Endodermal cell (in vitro differentiated cells): ENCODE measurements around the gene SLC25A19. TPM values are rescaled to one million over a fixed set of nuclear protein-coding genes. Genes with fewer than 3 reads are reported as not detected.
"Not testable (repeated sequence)": the region's sequence is repeated elsewhere in the genome, so short reads cannot be mapped to it uniquely, and the experiment has no call there.

Experiments
- DNase-seq: peaks from one replicate; pipeline ENCODE4 v3.0.0-alpha.2; 2017
- H3K27ac ChIP-seq: 2 replicates; pipeline ENCODE4 v1.5.1; 2013; ENCODE audit warnings: mild to moderate bottlenecking, low read depth, low read length, moderate library complexity
- H3K27me3 ChIP-seq: 2 replicates; pipeline ENCODE4 v1.6.1; 2013; ENCODE audit warnings: mild to moderate bottlenecking, low read length, moderate library complexity; ENCODE audit not compliant: insufficient read depth, control insufficient read depth, poor library complexity, severe bottlenecking
- H3K36me3 ChIP-seq: 2 replicates; pipeline ENCODE4 v1.7.0; 2013; ENCODE audit warnings: mild to moderate bottlenecking, low read length, moderate library complexity; ENCODE audit not compliant: control insufficient read depth, insufficient read depth
- H3K4me1 ChIP-seq: one replicate; pipeline ENCODE4 v1.7.0; 2013; ENCODE audit warnings: low read length; ENCODE audit not compliant: control insufficient read depth, insufficient read depth
- H3K4me3 ChIP-seq: 2 replicates; pipeline ENCODE4 v1.5.1; 2013; ENCODE audit warnings: mild to moderate bottlenecking, low read length, moderate library complexity
- H3K9ac ChIP-seq: 2 replicates; pipeline ENCODE4 v1.6.1; 2013; ENCODE audit warnings: mild to moderate bottlenecking, low read length, moderate library complexity; ENCODE audit not compliant: poor library complexity, severe bottlenecking; ENCODE audit errors: extremely low read depth
- H3K9me3 ChIP-seq: 2 replicates; pipeline ENCODE4 v1.6.1; 2013; ENCODE audit warnings: mild to moderate bottlenecking, low read length, moderate library complexity; ENCODE audit not compliant: control insufficient read depth
- H3K27ac Mint-ChIP-seq: 2 replicates; pipeline ENCODE4 v1.8.0; 2020; ENCODE audit warnings: mixed read lengths
- H3K27me3 Mint-ChIP-seq: 2 replicates; pipeline ENCODE4 v1.8.0; 2021; ENCODE audit warnings: mild to moderate bottlenecking, mixed read lengths; ENCODE audit not compliant: insufficient read depth
- H3K36me3 Mint-ChIP-seq: 2 replicates; pipeline ENCODE4 v1.8.0; 2020; ENCODE audit warnings: low read depth, mixed read lengths
- H3K4me1 Mint-ChIP-seq: 2 replicates; pipeline ENCODE4 v1.8.0; 2020; ENCODE audit warnings: mixed read lengths
- H3K4me3 Mint-ChIP-seq: 2 replicates; pipeline ENCODE4 v1.8.0; 2020; ENCODE audit warnings: mild to moderate bottlenecking, moderate library complexity, mixed read lengths
- H3K9me3 Mint-ChIP-seq: 2 replicates; pipeline ENCODE4 v1.8.0; 2020; ENCODE audit warnings: mild to moderate bottlenecking, mixed read lengths
- CTCF ChIP-seq: fragments of 200-600 bp; sonication (generic); conservative IDR thresholded peaks from 2 replicates; pipeline ENCODE4 v1.5.0; 2021; ENCODE audit warnings: antibody characterized with exemption, mild to moderate bottlenecking
- WGBS, 2 experiments: methylation state at CpG; one replicate each; pipeline versions ENCODE4 v1.1.5 to v1.1.7; 2013; ENCODE audit warnings: missing lambda C conversion rate in 2 of 2, mixed read lengths in 1 of 2; ENCODE audit not compliant: insufficient coverage in 1 of 2, insufficient read length in 1 of 2; 5-methylcytosine and 5-hydroxymethylcytosine counted together
- total RNA-seq, 2 donors: library from RNA; stranded (reverse); fragmentation: NEBNext Ultra II Directional in 1 of 2; extraction: Animal tissue kit (Norgen Biotek cat#: 25700) in 1 of 2; gene quantifications; 2 replicates in 1 of 2; 3 replicates in 1 of 2; pipeline ENCODE4 v1.2.1, GENCODE V29; 2021

Gene SLC25A19
- total RNA-seq, 2 donors from 2014 or later = 10.6 to 10.7 TPM

GRCh38 chr17:75287221-75287620, 2.0 kb downstream of the SLC25A19 start:
- Histone ChIP-seq H3K27ac (no peak overlapping the region), H3K4me1 (no peaks in the 10 kb centered on the region), H3K9ac (no peak overlapping the region), H3K9me3 (no peaks in the 10 kb centered on the region), H3K36me3 (peaks cover 6% of the 10 kb centered on the region), H3K27me3 (no peaks in the 10 kb centered on the region), H3K4me3 (no peak overlapping the region)
- Mint-ChIP-seq H3K9me3 (no peaks in the 10 kb centered on the region), H3K36me3 (peaks cover 12% of the 10 kb centered on the region), H3K4me3 (no peak overlapping the region), H3K27me3 (peaks cover 1% of the 10 kb centered on the region), H3K27ac (no peak overlapping the region), H3K4me1 (no peaks in the 10 kb centered on the region)
- TF ChIP-seq CTCF = no peak
- DNase-seq = no peak
- WGBS, 2 experiments = 96 to 97% methylated on average over 9 of the region's 9 CpGs

GRCh38 chr17:75285123-75285522, 4.1 kb downstream of the SLC25A19 start:
- no peaks in the 10 kb centered on the region for H3K4me1 ChIP-seq
- H3K9me3 Mint-ChIP-seq = no peaks in the 10 kb centered on the region
- peaks cover 18% of the 10 kb centered on the region for H3K36me3 Mint-ChIP-seq
- no peaks in the 10 kb centered on the region for H3K4me1 Mint-ChIP-seq
- TF ChIP-seq CTCF = no peak
- H3K27me3 ChIP-seq = no peaks in the 10 kb centered on the region
- WGBS, 2 experiments = 91 to 94% methylated on average over 6 of the region's 6 CpGs
- no peak overlapping the region for H3K4me3 ChIP-seq
- H3K36me3 ChIP-seq = peaks cover 6% of the 10 kb centered on the region
- no peak overlapping the region for H3K27ac Mint-ChIP-seq
- no peak overlapping the region for H3K9ac ChIP-seq
- no peak overlapping the region for H3K27ac ChIP-seq
- no peak overlapping the region for H3K4me3 Mint-ChIP-seq
- no peaks in the 10 kb centered on the region for H3K27me3 Mint-ChIP-seq
- no peak for DNase-seq
- no peaks in the 10 kb centered on the region for H3K9me3 ChIP-seq

- H3K4me1 ChIP-seq, H3K36me3 ChIP-seq, H3K9me3 Mint-ChIP-seq, H3K27me3 Mint-ChIP-seq, H3K9me3 ChIP-seq, H3K4me3 ChIP-seq, H3K27me3 ChIP-seq, DNase-seq, H3K4me1 Mint-ChIP-seq, H3K27ac Mint-ChIP-seq, H3K4me3 Mint-ChIP-seq, H3K27ac ChIP-seq, H3K9ac ChIP-seq: not testable (repeated sequence)
- H3K36me3 Mint-ChIP-seq = peaks cover 14% of the 10 kb centered on the region
- WGBS, 2 experiments = 92 to 100% methylated on average over 1 to 4 of the region's 4 CpGs
Measured at GRCh38 chr17:75280189-75280588, 9.0 kb downstream of the SLC25A19 start.

GRCh38 chr17:75277664-75278071, 11.6 kb downstream of the SLC25A19 start:
- Mint-ChIP-seq H3K4me3 (no peak overlapping the region), H3K9me3 (no peaks in the 10 kb centered on the region), H3K36me3 (peaks cover 6% of the 10 kb centered on the region), H3K4me1 (no peaks in the 10 kb centered on the region), H3K27me3 (no peaks in the 10 kb centered on the region), H3K27ac (no peak overlapping the region)
- Histone ChIP-seq H3K27me3 (no peaks in the 10 kb centered on the region), H3K36me3 (no peaks in the 10 kb centered on the region), H3K27ac (no peak overlapping the region), H3K9ac (no peak overlapping the region), H3K4me3 (no peak overlapping the region), H3K9me3 (no peaks in the 10 kb centered on the region), H3K4me1 (no peaks in the 10 kb centered on the region)
- no peak for DNase-seq
- 93 to 100% methylated on average over 3 to 6 of the region's 6 CpGs for WGBS, 2 experiments
- no peak for TF ChIP-seq CTCF
